ENCODE data around the gene HMGXB4. TPM values are rescaled to one million over a fixed set of nuclear protein-coding genes. Genes with fewer than 3 reads are reported as not detected.

HMGXB4 gene
- polyA plus RNA-seq, 1 donor (not counting 4 experiments of a cell fraction or from before 2014, with no cell fraction given), result 22.6 TPM

- Histone ChIP-seq H2AFZ (ENCODE audit: control insufficient read depth, low read length) (no peak overlapping the region), H3K4me1 (ENCODE audit: control insufficient read depth, extremely low read depth, insufficient read depth, low read length) (peaks cover 20% of the 10 kb centered on the region), H3K36me3 (ENCODE audit: control insufficient read depth in 2 of 2, extremely low read depth in 1 of 2, insufficient read depth in 2 of 2, low read length in 2 of 2) (no peaks in the 10 kb centered on the region), H3K27me3 (ENCODE audit: control insufficient read depth, extremely low read depth, insufficient read depth, low read length) (no peaks in the 10 kb centered on the region), H3K79me2 (ENCODE audit: control insufficient read depth, insufficient read depth, low read length) (no peaks in the 10 kb centered on the region), H3K4me2 (ENCODE audit: control insufficient read depth, extremely low read depth, insufficient read depth, low read depth, low read length) (no peak overlapping the region), H4K20me1 (ENCODE audit: control insufficient read depth, extremely low read depth, insufficient read depth, low read length) (no peaks in the 10 kb centered on the region), H3K9me1 (ENCODE audit: control insufficient read depth, extremely low read depth, insufficient read depth, low read length) (peaks cover 4% of the 10 kb centered on the region), H3K9ac (ENCODE audit: control insufficient read depth, extremely low read depth, insufficient read depth, low read length) (no peak overlapping the region), H3K27ac (ENCODE audit: control insufficient read depth, insufficient read depth, low read length) (no peak overlapping the region), H3K4me3 (ENCODE audit: control insufficient read depth in 2 of 3, extremely low read depth in 1 of 3, insufficient read depth in 2 of 3, low read depth in 1 of 3, low read length in 3 of 3) (no peak overlapping the region), H3K9me3 (ENCODE audit: control insufficient read depth, low read depth, low read length) (no peaks in the 10 kb centered on the region)
- dilution Hi-C loops (cut with MboI; ENCODE audit: extremely low pct_ligation_motif_present, low sequenced_read_pairs), result no loop called here
- no peak for FAIRE-seq
- TF ChIP-seq CTCF (optimal IDR thresholded peaks at IDR 0.05 in 1 of 3, IDR thresholded peaks at IDR 0.05 in 1 of 3, conservative IDR thresholded peaks at IDR 0.05 in 1 of 3; ENCODE audit: extremely low read depth in 1 of 3, insufficient read depth in 2 of 3, low read length in 3 of 3) (no peak), EZH2 (IDR thresholded peaks at IDR 0.05; ENCODE audit: low read length) (no peak)
- no peak for DNase-seq (ENCODE audit: low read depth, low spot score)
Observed at GRCh38 chr22:35310556-35311550, 53.6 kb downstream of the HMGXB4 start.

- dilution Hi-C loops (cut with MboI; ENCODE audit: extremely low pct_ligation_motif_present, low sequenced_read_pairs), result no loop called here
- FAIRE-seq (no peak), DNase-seq (ENCODE audit: low read depth, low spot score) (no peak)
- H3K4me1 ChIP-seq (ENCODE audit: control insufficient read depth, extremely low read depth, insufficient read depth, low read length), result peaks cover 22% of the 10 kb centered on the region
- H4K20me1 ChIP-seq (ENCODE audit: control insufficient read depth, extremely low read depth, insufficient read depth, low read length), result no peaks in the 10 kb centered on the region
- H3K4me3 ChIP-seq (ENCODE audit: control insufficient read depth in 2 of 3, extremely low read depth in 1 of 3, insufficient read depth in 2 of 3, low read depth in 1 of 3, low read length in 3 of 3), result no peak overlapping the region
- no peaks in the 10 kb centered on the region for H3K79me2 ChIP-seq (ENCODE audit: control insufficient read depth, insufficient read depth, low read length)
- H3K36me3 ChIP-seq (ENCODE audit: control insufficient read depth in 2 of 2, extremely low read depth in 1 of 2, insufficient read depth in 2 of 2, low read length in 2 of 2), result no peaks in the 10 kb centered on the region
- H3K9me3 ChIP-seq (ENCODE audit: control insufficient read depth, low read depth, low read length), result no peaks in the 10 kb centered on the region
- H3K9me1 ChIP-seq (ENCODE audit: control insufficient read depth, extremely low read depth, insufficient read depth, low read length), result peaks cover 4% of the 10 kb centered on the region
- no peak overlapping the region for H3K27ac ChIP-seq (ENCODE audit: control insufficient read depth, insufficient read depth, low read length)
- no peak for TF ChIP-seq EZH2 (IDR thresholded peaks at IDR 0.05; ENCODE audit: low read length)
- no peak for TF ChIP-seq CTCF (optimal IDR thresholded peaks at IDR 0.05 in 1 of 3, IDR thresholded peaks at IDR 0.05 in 1 of 3, conservative IDR thresholded peaks at IDR 0.05 in 1 of 3; ENCODE audit: extremely low read depth in 1 of 3, insufficient read depth in 2 of 3, low read length in 3 of 3)
- H2AFZ ChIP-seq (ENCODE audit: control insufficient read depth, low read length), result no peak overlapping the region
- H3K9ac ChIP-seq (ENCODE audit: control insufficient read depth, extremely low read depth, insufficient read depth, low read length), result no peak overlapping the region
- no peaks in the 10 kb centered on the region for H3K27me3 ChIP-seq (ENCODE audit: control insufficient read depth, extremely low read depth, insufficient read depth, low read length)
- no peak overlapping the region for H3K4me2 ChIP-seq (ENCODE audit: control insufficient read depth, extremely low read depth, insufficient read depth, low read depth, low read length)
Observed at GRCh38 chr22:35311551-35311999, 54.3 kb downstream of the HMGXB4 start.
